A673 (cell line): ENCODE results near the gene OR5C1. TPM values are rescaled to one million over a fixed set of nuclear protein-coding genes. Genes with fewer than 3 reads are reported as not detected.

Experiments
- BruUV-seq: library from RNA; stranded (reverse); fragments of 400-500 nt; replicated peaks from 2 replicates; lab custom pipeline; 2021; lab: Mats Ljungman, UMichigan
- CTCF ChIA-PET: fragments of 300-600 bp; sonication (Branson Sonifier 250); formaldehyde crosslinking; loops from one replicate; lab custom pipeline; 2022; ENCODE audit warnings: antibody characterized with exemption; lab: Charles Lee
- POLR2A ChIA-PET: fragments of 300-600 bp; sonication (Branson Sonifier 250); formaldehyde crosslinking; loops from one replicate; lab custom pipeline; 2022; ENCODE audit warnings: antibody characterized with exemption; ENCODE audit not compliant: low non-redundant PET; lab: Charles Lee
- DNase-seq: peaks from one replicate; pipeline ENCODE4 v3.0.0-alpha.2; 2015; ENCODE audit warnings: low spot score
- H3K27ac ChIP-seq: fragments of 200-600 bp; sonication (generic); 2 replicates; pipeline ENCODE4 v1.5.1; 2016; ENCODE audit warnings: mixed run types, low read depth, mild to moderate bottlenecking, mixed read lengths, antibody characterized with exemption, low read length; ENCODE audit not compliant: poor library complexity, severe bottlenecking
- H3K27me3 ChIP-seq: fragments of 200-600 bp; sonication (generic); replicated peaks from 2 replicates; pipeline ENCODE4 v1.6.1; 2017; ENCODE audit warnings: mixed run types, low read depth, mild to moderate bottlenecking, mixed read lengths, antibody characterized with exemption, low read length; ENCODE audit not compliant: insufficient read depth, poor library complexity
- H3K36me3 ChIP-seq: fragments of 200-600 bp; sonication (generic); 2 replicates; pipeline ENCODE4 v1.6.1; 2016; ENCODE audit warnings: mixed run types, mild to moderate bottlenecking, mixed read lengths, antibody characterized with exemption, low read length; ENCODE audit not compliant: insufficient read depth, poor library complexity, severe bottlenecking
- H3K4me1 ChIP-seq: fragments of 200-600 bp; sonication (generic); 2 replicates; pipeline ENCODE4 v1.6.1; 2017; ENCODE audit warnings: mixed run types, mild to moderate bottlenecking, mixed read lengths, antibody characterized with exemption, low read length; ENCODE audit not compliant: insufficient read depth, poor library complexity, severe bottlenecking
- H3K4me3 ChIP-seq: fragments of 200-600 bp; sonication (generic); 2 replicates; pipeline ENCODE4 v1.5.1; 2016; ENCODE audit warnings: low read depth, mixed run types, mild to moderate bottlenecking, mixed read lengths, low read length; ENCODE audit not compliant: poor library complexity, severe bottlenecking
- H3K9me3 ChIP-seq: fragments of 200-600 bp; sonication (generic); 2 replicates; pipeline ENCODE4 v1.6.1; 2016; ENCODE audit warnings: mixed run types, low read depth, mild to moderate bottlenecking, mixed read lengths, antibody characterized with exemption, low read length; ENCODE audit not compliant: poor library complexity, severe bottlenecking
- EZH2 ChIP-seq: fragments of 200-600 bp; sonication (generic); IDR thresholded peaks from 2 replicates; pipeline ENCODE4 v1.6.1; 2017; ENCODE audit warnings: borderline replicate concordance, low read depth, mild to moderate bottlenecking, mixed read lengths, antibody characterized with exemption, low read length; ENCODE audit not compliant: poor library complexity, severe bottlenecking
- intact Hi-C: fragments of 100-400 bp; cut with micrococcal nuclease; formaldehyde crosslinking; loops from one replicate; pipeline ENCODE4 v1.10.0; 2022; ENCODE audit not compliant: unreplicated experiment
- total RNA-seq: library from RNA; stranded (reverse); gene quantifications from 2 replicates; pipeline ENCODE4 v1.2.3, GENCODE V29; 2021
- TF ChIP-seq, protein P1 (sequence below): fragments of 300-800, 200-600 bp; sonication (generic); conservative IDR thresholded peaks from 2 replicates; pipeline ENCODE4 v1.5.1; 2017; ENCODE audit warnings: low read depth, mild to moderate bottlenecking, antibody characterized with exemption, low read length, moderate library complexity, mixed read lengths

The OR5C1 gene
- total RNA-seq, 1 experiment from 2014 or later, result not detected

DNA sequence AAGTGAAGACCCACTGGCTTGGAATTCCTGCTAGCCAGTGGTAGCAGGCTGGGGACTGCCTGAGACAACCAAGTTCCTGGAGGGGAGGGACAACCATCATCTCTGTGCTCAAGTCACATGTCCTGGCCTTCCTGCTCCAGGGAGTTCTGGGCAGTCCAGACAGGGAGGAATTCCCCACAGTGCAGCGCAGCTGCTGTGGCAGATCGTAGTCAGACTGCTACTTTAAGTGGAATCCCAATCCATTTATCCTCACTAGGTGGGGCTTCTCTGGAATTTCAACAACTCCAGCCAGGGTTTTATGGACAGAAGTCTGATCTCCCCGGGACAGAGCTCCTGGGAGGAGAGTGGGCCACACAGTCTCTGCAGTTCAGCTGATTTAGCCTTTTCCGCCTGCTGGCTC, 20.9 kb upstream of the OR5C1 start:
- intact Hi-C loops, result no loop called here
- no peaks in the 10 kb centered on the region for H3K36me3 ChIP-seq
- ChIA-PET CTCF (no interaction called here), POLR2A (no interaction called here)
- no TSS peak for BruUV-seq
- no peaks in the 10 kb centered on the region for H3K27me3 ChIP-seq
- no peak for DNase-seq
- H3K9me3 ChIP-seq, result no peaks in the 10 kb centered on the region
- TF ChIP-seq EZH2, result no peak
- TF ChIP-seq, protein P1, sequence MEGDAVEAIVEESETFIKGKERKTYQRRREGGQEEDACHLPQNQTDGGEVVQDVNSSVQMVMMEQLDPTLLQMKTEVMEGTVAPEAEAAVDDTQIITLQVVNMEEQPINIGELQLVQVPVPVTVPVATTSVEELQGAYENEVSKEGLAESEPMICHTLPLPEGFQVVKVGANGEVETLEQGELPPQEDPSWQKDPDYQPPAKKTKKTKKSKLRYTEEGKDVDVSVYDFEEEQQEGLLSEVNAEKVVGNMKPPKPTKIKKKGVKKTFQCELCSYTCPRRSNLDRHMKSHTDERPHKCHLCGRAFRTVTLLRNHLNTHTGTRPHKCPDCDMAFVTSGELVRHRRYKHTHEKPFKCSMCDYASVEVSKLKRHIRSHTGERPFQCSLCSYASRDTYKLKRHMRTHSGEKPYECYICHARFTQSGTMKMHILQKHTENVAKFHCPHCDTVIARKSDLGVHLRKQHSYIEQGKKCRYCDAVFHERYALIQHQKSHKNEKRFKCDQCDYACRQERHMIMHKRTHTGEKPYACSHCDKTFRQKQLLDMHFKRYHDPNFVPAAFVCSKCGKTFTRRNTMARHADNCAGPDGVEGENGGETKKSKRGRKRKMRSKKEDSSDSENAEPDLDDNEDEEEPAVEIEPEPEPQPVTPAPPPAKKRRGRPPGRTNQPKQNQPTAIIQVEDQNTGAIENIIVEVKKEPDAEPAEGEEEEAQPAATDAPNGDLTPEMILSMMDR, result no peak
- H3K27ac ChIP-seq, result no peak overlapping the region
- no peak overlapping the region for H3K4me3 ChIP-seq
- no peaks in the 10 kb centered on the region for H3K4me1 ChIP-seq

DNA sequence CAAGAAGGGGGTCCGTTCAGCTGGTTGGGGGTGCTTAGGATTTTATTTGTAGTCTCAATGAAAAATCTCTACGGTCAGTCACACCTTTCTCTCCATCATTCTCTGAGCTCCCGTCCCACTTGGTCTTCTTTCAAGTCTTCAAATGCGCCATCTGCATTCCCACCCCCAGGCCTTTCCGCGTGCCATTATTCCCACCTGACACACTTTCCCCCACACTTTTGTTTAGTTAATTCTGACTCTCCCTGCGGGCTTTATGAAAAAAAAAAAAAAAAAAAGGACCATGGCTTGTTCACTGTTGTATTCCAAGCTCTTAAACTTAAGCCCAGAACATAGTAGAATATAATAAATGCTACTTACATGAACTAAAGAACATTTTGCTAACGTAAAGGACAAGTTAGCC, 11.7 kb upstream of the OR5C1 start:
- no TSS peak for BruUV-seq
- Histone ChIP-seq H3K4me1 (no peaks in the 10 kb centered on the region), H3K27ac (no peak overlapping the region), H3K36me3 (no peaks in the 10 kb centered on the region), H3K4me3 (no peak overlapping the region), H3K27me3 (no peaks in the 10 kb centered on the region), H3K9me3 (no peaks in the 10 kb centered on the region)
- ChIA-PET POLR2A (no interaction called here), CTCF (no interaction called here)
- no peak for DNase-seq
- intact Hi-C loops, result no loop called here
- TF ChIP-seq, protein P1, result no peak
- no peak for TF ChIP-seq EZH2

DNA sequence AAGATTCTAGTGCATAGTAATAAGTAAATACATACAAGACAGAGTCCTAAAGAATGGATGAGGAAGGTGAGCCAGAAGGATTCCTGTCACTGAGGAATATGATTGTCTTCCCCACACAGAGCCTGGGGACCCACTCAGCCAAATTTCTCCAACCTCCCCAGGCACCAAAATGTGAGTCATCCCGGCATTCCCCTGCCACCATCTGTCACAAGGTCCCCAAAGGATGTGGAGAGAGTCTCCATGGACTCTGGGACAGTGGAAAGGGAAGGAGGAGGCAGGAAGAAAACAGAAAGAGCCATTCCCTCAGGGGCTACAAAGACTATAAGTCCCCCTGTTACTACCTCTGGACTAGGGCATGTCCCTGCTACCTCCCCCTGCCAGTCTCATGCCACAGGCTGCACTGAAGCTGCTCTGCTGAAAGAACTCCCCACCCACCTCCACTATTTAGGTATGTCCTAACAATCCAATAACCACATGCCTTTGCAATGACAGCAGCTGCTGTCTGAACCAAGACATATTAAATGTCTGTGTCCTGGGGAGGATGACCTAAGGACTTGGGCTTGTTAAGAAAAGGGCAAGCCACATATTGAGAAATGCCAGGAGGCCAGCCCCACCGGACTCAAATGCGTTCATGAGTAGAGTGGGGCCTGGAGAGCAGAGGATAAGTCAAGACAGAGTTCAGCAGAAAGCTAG, 10.7 kb upstream of the OR5C1 start:
- no peak overlapping the region for H3K4me3 ChIP-seq
- intact Hi-C loops, result no loop called here
- H3K27me3 ChIP-seq, result no peaks in the 10 kb centered on the region
- no peak overlapping the region for H3K27ac ChIP-seq
- no peak for TF ChIP-seq EZH2
- TF ChIP-seq, protein P1, result no peak
- no peaks in the 10 kb centered on the region for H3K4me1 ChIP-seq
- ChIA-PET POLR2A (no interaction called here), CTCF (interaction anchor here (0.6 kb wide), 1 partner anchor 125 kb away, joined by 3 read pairs; no protein-coding TSS in a partner anchor)
- no TSS peak for BruUV-seq
- DNase-seq, result no peak
- no peaks in the 10 kb centered on the region for H3K36me3 ChIP-seq
- H3K9me3 ChIP-seq, result no peaks in the 10 kb centered on the region
